Ammon's horn (tissue), 1 donor: Measurements from ENCODE around the gene LMAN2.
"Not testable (repeated sequence)": the region's sequence is repeated elsewhere in the genome, so short reads cannot be mapped to it uniquely, and the experiment has no call there.

Experiments
- DNase-seq: peaks from one replicate; pipeline ENCODE4 v3.0.0-alpha.2; 2016; ENCODE audit warnings: low spot score

LMAN2 gene

GRCh38 chr5:177346820-177347219, 4.6 kb downstream of the LMAN2 start:
- no peak for DNase-seq

GRCh38 chr5:177344891-177345290, 6.6 kb downstream of the LMAN2 start:
- no peak for DNase-seq

GRCh38 chr5:177343777-177344176, 7.7 kb downstream of the LMAN2 start:
- DNase-seq, result no peak

- not testable (repeated sequence) for DNase-seq
These were observed 8.5 kb downstream of the LMAN2 start for GRCh38 chr5:177343000-177343399.

- DNase-seq, result no peak
These were observed 12.3 kb downstream of the LMAN2 start for GRCh38 chr5:177339107-177339638.

- no peak for DNase-seq
These were observed 13.0 kb downstream of the LMAN2 start for GRCh38 chr5:177338251-177339106.

GRCh38 chr5:177336603-177337494, 14.6 kb downstream of the LMAN2 start:
- no peak for DNase-seq

- DNase-seq, result no peak
These were observed 15.4 kb downstream of the LMAN2 start for GRCh38 chr5:177336112-177336511.

GRCh38 chr5:177335701-177336065, 15.8 kb downstream of the LMAN2 start:
- no peak for DNase-seq

GRCh38 chr5:177334781-177335700, 16.4 kb downstream of the LMAN2 start:
- no peak for DNase-seq

GRCh38 chr5:177334155-177334551, 17.3 kb downstream of the LMAN2 start:
- DNase-seq, result no peak

- no peak for DNase-seq
These were observed 17.9 kb downstream of the LMAN2 start for GRCh38 chr5:177333420-177334154.

GRCh38 chr5:177332896-177333260, 18.6 kb downstream of the LMAN2 start:
- no peak for DNase-seq

GRCh38 chr5:177332031-177332895, 19.2 kb downstream of the LMAN2 start:
- no peak for DNase-seq

- no peak for DNase-seq
These were observed 20.3 kb downstream of the LMAN2 start for GRCh38 chr5:177330991-177331842.

- no peak for DNase-seq
These were observed 21.6 kb downstream of the LMAN2 start for GRCh38 chr5:177329883-177330282.

GRCh38 chr5:177328545-177329231, 22.8 kb downstream of the LMAN2 start:
- DNase-seq, result no peak
